Thoracic aorta (tissue), 2 donors: ENCODE data around the gene CEBPB. TPM values are rescaled to one million over a fixed set of nuclear protein-coding genes. Genes with fewer than 3 reads are reported as not detected.
"Not testable (repeated sequence)": the region's sequence is repeated elsewhere in the genome, so short reads cannot be mapped to it uniquely, and the experiment has no call there.

ENCODE experiments used
- ATAC-seq: fragments of 150-250 bp; one replicate; pipeline ENCODE4 v1.8.0; 2017; ENCODE audit warnings: low read depth; ENCODE audit not compliant: insufficient number of reproducible peaks, low FRiP score
- DNase-seq: peaks from one replicate; pipeline ENCODE4 v3.0.0-alpha.2; 2020; ENCODE audit warnings: low spot score
- H3K27ac ChIP-seq, 2 donors: fragments of 200-600 bp; sonication (generic); 1 replicate in 1 of 2; 2 replicates in 1 of 2; pipeline ENCODE4 v1.5.1; 2016; ENCODE audit warnings: mild to moderate bottlenecking in 2 of 2, moderate library complexity in 2 of 2
- H3K27me3 ChIP-seq: fragments of 200-600 bp; sonication (generic); replicated peaks from 2 replicates; pipeline ENCODE4 v1.6.0; 2016; ENCODE audit warnings: mild to moderate bottlenecking; ENCODE audit not compliant: insufficient read depth
- H3K36me3 ChIP-seq: fragments of 200-600 bp; sonication (generic); one replicate; pipeline ENCODE4 v1.5.1; 2016
- H3K4me1 ChIP-seq, 2 donors: fragments of 200-600 bp; sonication (generic); 1 replicate in 1 of 2; 2 replicates in 1 of 2; pipeline versions ENCODE4 v1.5.1 to v1.6.0; 2016; ENCODE audit warnings: low read depth in 2 of 2, mild to moderate bottlenecking in 1 of 2; ENCODE audit not compliant: control insufficient read depth in 1 of 2
- H3K4me3 ChIP-seq: fragments of 200-600 bp; sonication (generic); 2 replicates; pipeline ENCODE4 v1.5.1; 2016; ENCODE audit warnings: mild to moderate bottlenecking
- H3K9me3 ChIP-seq: fragments of 200-600 bp; sonication (generic); 2 replicates; pipeline ENCODE4 v1.5.1; 2016
- total RNA-seq, 2 donors: library from RNA; depleted of rRNA; stranded (reverse); fragments of >200 nt; gene quantifications; one replicate each; pipeline versions ENCODE4 v1.1.0 to v1.2.3, GENCODE V29; 2016
- TF ChIP-seq, protein P1 (sequence below): fragments of 200-600 bp; sonication (generic); IDR thresholded peaks from one replicate; pipeline ENCODE4 v1.5.1; 2019; ENCODE audit warnings: antibody characterized with exemption

CEBPB gene
- total RNA-seq, 2 donors from 2014 or later: 113 to 255 TPM

DNA sequence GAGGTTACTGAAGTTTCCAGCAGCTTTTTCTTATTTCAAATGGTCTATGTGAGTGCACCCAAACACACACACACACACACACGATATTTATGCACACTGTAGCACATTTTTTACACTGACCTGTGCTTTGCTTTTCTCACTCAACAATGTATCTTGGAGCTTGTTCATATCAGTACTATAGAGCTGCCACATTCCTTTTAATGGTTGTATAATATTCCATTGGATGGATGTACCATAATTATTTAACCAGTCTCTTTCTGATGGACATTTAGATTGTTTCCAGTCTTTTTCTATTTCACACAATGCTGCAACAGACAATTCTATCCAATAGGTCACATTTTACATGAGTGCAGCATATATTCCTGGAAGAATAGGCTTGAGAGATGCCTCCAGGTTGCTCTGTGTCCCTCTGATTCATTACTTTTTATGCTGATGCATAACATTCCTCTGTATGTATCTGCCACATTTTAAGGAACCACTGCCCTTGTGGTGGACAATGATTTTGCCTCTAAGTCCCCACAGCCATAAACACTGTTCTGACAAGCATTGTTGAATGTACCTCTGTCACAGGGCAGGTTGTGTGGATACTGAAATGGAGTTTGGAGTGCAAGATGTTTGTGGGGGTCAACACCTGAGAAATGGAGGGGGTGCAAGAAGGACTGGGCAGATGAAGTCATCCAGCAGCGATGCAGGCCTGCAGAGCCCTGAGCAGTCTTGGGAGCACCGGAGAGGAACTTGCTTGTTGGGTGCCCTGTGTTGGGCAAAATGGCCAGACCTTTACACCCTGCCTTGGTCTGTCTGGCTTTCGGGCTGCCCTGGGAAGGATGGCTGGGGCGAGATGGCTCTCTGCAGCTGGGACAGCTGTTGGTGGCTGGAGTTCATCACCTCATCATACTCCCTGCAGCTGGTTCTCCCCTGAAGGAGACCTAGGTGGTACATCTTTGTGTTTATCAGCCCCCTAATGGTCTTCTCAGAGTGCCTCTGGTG, 13.6 kb downstream of the CEBPB start:
- ATAC-seq (no peak), DNase-seq (no peak)
- H3K27me3 ChIP-seq: no peaks in the 10 kb centered on the region
- no peaks in the 10 kb centered on the region for H3K9me3 ChIP-seq
- TF ChIP-seq, protein P1, sequence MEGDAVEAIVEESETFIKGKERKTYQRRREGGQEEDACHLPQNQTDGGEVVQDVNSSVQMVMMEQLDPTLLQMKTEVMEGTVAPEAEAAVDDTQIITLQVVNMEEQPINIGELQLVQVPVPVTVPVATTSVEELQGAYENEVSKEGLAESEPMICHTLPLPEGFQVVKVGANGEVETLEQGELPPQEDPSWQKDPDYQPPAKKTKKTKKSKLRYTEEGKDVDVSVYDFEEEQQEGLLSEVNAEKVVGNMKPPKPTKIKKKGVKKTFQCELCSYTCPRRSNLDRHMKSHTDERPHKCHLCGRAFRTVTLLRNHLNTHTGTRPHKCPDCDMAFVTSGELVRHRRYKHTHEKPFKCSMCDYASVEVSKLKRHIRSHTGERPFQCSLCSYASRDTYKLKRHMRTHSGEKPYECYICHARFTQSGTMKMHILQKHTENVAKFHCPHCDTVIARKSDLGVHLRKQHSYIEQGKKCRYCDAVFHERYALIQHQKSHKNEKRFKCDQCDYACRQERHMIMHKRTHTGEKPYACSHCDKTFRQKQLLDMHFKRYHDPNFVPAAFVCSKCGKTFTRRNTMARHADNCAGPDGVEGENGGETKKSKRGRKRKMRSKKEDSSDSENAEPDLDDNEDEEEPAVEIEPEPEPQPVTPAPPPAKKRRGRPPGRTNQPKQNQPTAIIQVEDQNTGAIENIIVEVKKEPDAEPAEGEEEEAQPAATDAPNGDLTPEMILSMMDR: no peak
- H3K4me1 ChIP-seq: no peaks in the 10 kb centered on the region
- no peaks in the 10 kb centered on the region for H3K36me3 ChIP-seq
- H3K27ac ChIP-seq: no peak overlapping the region
- no peak overlapping the region for H3K4me3 ChIP-seq

DNA sequence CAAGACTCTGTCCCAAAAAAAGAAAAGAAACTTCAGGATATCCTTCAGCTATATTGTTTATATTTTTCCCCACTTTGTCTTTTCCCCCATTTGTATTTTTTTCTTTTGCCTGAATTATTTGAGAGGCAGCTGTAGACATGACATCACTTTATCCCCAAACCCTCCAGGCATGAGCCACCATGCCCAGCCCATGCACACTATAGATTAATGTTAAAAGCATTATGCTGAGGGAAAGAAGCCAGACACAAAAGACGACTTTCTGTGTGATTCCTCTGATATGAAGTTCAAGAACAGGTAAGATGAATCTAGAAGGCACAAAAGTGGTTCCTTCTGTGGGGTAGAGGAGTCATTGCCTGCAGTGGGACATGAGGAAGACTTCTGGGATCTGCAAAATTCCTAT, 16.4 kb downstream of the CEBPB start:
- no peaks in the 10 kb centered on the region for H3K27me3 ChIP-seq
- ATAC-seq (no peak), DNase-seq (no peak)
- H3K27ac ChIP-seq: no peak overlapping the region
- no peaks in the 10 kb centered on the region for H3K36me3 ChIP-seq
- no peaks in the 10 kb centered on the region for H3K4me1 ChIP-seq
- TF ChIP-seq, protein P1: no peak
- H3K4me3 ChIP-seq: no peak overlapping the region
- H3K9me3 ChIP-seq: no peaks in the 10 kb centered on the region

DNA sequence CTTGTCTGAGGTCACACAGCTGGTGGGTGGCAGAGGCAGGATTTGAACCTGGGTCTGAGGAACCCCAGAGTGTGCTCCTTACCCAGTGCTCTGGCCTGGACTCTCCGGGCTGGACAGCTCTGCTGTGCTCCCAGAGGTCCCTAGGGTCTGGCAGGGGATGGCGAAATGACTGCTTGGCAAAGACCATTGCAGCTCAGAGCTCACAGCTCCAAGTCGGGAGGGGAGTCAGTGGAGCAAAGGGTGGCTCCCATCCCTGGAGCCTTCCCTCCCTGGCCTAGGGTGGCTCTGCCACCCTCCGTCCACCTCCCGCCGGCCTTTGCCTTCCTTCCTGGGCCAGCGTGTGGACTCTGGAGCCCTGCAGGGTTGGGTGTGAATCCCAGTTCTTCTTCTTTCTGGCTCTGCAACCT, 17.5 kb downstream of the CEBPB start:
- no peaks in the 10 kb centered on the region for H3K4me1 ChIP-seq
- no peaks in the 10 kb centered on the region for H3K9me3 ChIP-seq
- ATAC-seq: no peak
- H3K4me3 ChIP-seq: no peak overlapping the region
- no peaks in the 10 kb centered on the region for H3K27me3 ChIP-seq
- no peak overlapping the region for H3K27ac ChIP-seq
- no peaks in the 10 kb centered on the region for H3K36me3 ChIP-seq
- DNase-seq: no peak
- TF ChIP-seq, protein P1: no peak

DNA sequence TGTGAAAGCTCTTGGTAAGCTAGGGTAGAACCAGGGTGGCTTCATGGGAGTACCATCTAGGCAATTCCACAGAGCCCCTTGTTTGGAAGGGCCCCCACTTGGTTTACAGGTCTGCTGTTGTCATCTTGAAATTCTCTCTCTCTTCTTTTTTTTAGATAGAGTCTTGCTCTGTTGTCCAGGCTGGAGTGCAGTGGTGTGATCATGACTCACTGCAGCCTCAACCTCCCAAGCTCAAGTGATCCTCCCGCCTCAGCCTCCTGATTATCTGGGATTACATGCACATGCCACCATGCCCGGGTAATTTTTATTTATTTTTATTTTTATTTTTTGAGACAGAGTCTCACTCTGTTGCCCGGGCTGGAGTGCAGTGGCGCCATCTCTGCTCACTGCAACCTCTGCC, 18.2 kb downstream of the CEBPB start:
- not testable (repeated sequence) for H3K27ac ChIP-seq, ATAC-seq, DNase-seq, H3K9me3 ChIP-seq, H3K4me3 ChIP-seq, H3K27me3 ChIP-seq, H3K4me1 ChIP-seq, H3K36me3 ChIP-seq

DNA sequence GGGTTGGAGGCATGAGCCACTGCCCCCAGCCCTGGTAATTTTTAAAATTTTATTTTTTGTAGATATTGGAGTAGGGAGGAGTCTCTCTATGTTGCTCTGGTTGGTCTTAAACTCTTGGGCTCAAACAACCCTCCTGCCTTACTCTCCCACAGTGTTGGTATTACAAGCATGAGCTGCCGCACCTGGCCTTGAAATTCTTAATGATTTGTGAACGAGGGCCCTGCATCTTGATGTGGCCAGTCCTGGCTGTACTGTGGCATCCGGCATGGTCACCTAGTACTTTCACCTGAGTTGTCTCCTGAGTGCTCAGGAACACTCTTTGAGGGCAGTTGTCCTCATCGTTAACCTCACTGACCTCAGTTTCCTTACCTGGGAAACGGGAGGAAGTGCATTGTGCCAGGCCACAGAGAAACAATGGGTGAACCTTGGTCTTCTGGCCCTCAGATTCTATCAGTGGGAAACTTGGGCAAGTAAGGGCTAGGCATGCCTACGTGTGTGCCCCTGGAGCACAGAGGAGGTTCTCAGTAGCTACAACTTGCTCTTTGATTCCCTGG, 19.5 kb downstream of the CEBPB start:
- H3K4me1 ChIP-seq: no peaks in the 10 kb centered on the region
- no peak overlapping the region for H3K27ac ChIP-seq
- TF ChIP-seq, protein P1: no peak
- no peak for ATAC-seq
- no peaks in the 10 kb centered on the region for H3K36me3 ChIP-seq
- no peaks in the 10 kb centered on the region for H3K9me3 ChIP-seq
- no peak overlapping the region for H3K4me3 ChIP-seq
- no peaks in the 10 kb centered on the region for H3K27me3 ChIP-seq
- no peak for DNase-seq
